OCI-LY1 (cell line): ENCODE measurements around the gene SHANK3.

Source experiments
- EZH2 ChIP-seq: fragments of 200-600 bp; sonication (generic), shearing (Covaris generic); IDR thresholded peaks from 2 replicates; pipeline ENCODE4 v1.8.0; 2017; ENCODE audit warnings: borderline replicate concordance, mixed run types, mild to moderate bottlenecking, antibody characterized with exemption, low read length, moderate library complexity, mixed read lengths
- TF ChIP-seq, protein P1 (sequence below): fragments of 200-600 bp; sonication (generic), shearing (Covaris generic); IDR thresholded peaks from 2 replicates; pipeline ENCODE4 v1.5.1; 2017; ENCODE audit warnings: mild to moderate bottlenecking, antibody characterized with exemption, low read length, moderate library complexity, mixed read lengths

GRCh38 chr22:50720301-50721256, 48.0 kb downstream of the SHANK3 start:
- TF ChIP-seq, protein P1, sequence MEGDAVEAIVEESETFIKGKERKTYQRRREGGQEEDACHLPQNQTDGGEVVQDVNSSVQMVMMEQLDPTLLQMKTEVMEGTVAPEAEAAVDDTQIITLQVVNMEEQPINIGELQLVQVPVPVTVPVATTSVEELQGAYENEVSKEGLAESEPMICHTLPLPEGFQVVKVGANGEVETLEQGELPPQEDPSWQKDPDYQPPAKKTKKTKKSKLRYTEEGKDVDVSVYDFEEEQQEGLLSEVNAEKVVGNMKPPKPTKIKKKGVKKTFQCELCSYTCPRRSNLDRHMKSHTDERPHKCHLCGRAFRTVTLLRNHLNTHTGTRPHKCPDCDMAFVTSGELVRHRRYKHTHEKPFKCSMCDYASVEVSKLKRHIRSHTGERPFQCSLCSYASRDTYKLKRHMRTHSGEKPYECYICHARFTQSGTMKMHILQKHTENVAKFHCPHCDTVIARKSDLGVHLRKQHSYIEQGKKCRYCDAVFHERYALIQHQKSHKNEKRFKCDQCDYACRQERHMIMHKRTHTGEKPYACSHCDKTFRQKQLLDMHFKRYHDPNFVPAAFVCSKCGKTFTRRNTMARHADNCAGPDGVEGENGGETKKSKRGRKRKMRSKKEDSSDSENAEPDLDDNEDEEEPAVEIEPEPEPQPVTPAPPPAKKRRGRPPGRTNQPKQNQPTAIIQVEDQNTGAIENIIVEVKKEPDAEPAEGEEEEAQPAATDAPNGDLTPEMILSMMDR, result no peak
- TF ChIP-seq EZH2, result no peak
